GM23338 (cell line): ENCODE measurements around the gene CRACDL.

Experiments used
- CREB1 ChIP-seq: fragments of 250-450 bp; sonication (Bioruptor Pico); IDR thresholded peaks from 2 replicates; pipeline ENCODE4 v1.5.0; 2020; ENCODE audit warnings: low read depth, mild to moderate bottlenecking, moderate library complexity
- CTCF ChIP-seq, 2 experiments: fragments of 200-600 bp in 1 of 2; sonication (generic) in 1 of 2; conservative IDR thresholded peaks; 2 replicates each; pipeline versions ENCODE4 v1.5.1 to v1.6.1; 2016 to 2017; ENCODE audit warnings: antibody characterized with exemption in 2 of 2, low read depth in 2 of 2, mild to moderate bottlenecking in 2 of 2, moderate library complexity in 1 of 2
- ETS1 ChIP-seq: IDR thresholded peaks from 2 replicates; pipeline ENCODE4 v1.6.1; 2016; ENCODE audit warnings: antibody characterized with exemption
- EZH2 ChIP-seq: fragments of 200-600 bp; sonication (generic); IDR thresholded peaks from one replicate; pipeline ENCODE4 v1.8.0; 2017; ENCODE audit warnings: antibody characterized with exemption, mild to moderate bottlenecking, low read depth; ENCODE audit not compliant: unreplicated experiment
- EZH2phosphoT487 ChIP-seq: fragments of 200-600 bp; sonication (generic); IDR thresholded peaks from one replicate; pipeline ENCODE4 v1.8.1; 2018; ENCODE audit warnings: antibody characterized with exemption; ENCODE audit not compliant: unreplicated experiment
- JUNB ChIP-seq: IDR thresholded peaks from one replicate; pipeline ENCODE4 v1.6.1; 2016; ENCODE audit warnings: antibody characterized with exemption; ENCODE audit not compliant: unreplicated experiment
- POLR2AphosphoS5 ChIP-seq: IDR thresholded peaks from 2 replicates; pipeline ENCODE4 v1.6.1; 2016; ENCODE audit warnings: antibody characterized with exemption, low read depth
- ZNF114 ChIP-seq: fragments of 250-450 bp; sonication (Bioruptor Pico); IDR thresholded peaks from 2 replicates; pipeline ENCODE4 v1.5.0; 2020; ENCODE audit warnings: mild to moderate bottlenecking, moderate library complexity
- ZNF331 ChIP-seq: fragments of 250-450 bp; sonication (Bioruptor Pico); IDR thresholded peaks from 2 replicates; pipeline ENCODE4 v1.5.0; 2020; ENCODE audit warnings: low read depth, mild to moderate bottlenecking, moderate library complexity
- ZNF462 ChIP-seq: fragments of 250-450 bp; sonication (Bioruptor Pico); IDR thresholded peaks from 2 replicates; pipeline ENCODE4 v1.5.0; 2020; ENCODE audit warnings: mild to moderate bottlenecking, moderate library complexity
- TF ChIP-seq, protein P1 (sequence below): IDR thresholded peaks from one replicate; pipeline ENCODE4 v1.6.1; 2018; ENCODE audit warnings: antibody characterized with exemption; ENCODE audit not compliant: unreplicated experiment

GRCh38 chr2:98828793-98829371 is 107.1 kb downstream of the CRACDL start:
- TF ChIP-seq POLR2AphosphoS5, result no peak
- TF ChIP-seq CREB1 (CRISPR knock-in tag), result no peak
- TF ChIP-seq CTCF (conservative IDR thresholded peaks at IDR 0.05; ENCODE audit: low read depth in 2 of 2), result no peak
- no peak for TF ChIP-seq EZH2
- TF ChIP-seq, protein P1, sequence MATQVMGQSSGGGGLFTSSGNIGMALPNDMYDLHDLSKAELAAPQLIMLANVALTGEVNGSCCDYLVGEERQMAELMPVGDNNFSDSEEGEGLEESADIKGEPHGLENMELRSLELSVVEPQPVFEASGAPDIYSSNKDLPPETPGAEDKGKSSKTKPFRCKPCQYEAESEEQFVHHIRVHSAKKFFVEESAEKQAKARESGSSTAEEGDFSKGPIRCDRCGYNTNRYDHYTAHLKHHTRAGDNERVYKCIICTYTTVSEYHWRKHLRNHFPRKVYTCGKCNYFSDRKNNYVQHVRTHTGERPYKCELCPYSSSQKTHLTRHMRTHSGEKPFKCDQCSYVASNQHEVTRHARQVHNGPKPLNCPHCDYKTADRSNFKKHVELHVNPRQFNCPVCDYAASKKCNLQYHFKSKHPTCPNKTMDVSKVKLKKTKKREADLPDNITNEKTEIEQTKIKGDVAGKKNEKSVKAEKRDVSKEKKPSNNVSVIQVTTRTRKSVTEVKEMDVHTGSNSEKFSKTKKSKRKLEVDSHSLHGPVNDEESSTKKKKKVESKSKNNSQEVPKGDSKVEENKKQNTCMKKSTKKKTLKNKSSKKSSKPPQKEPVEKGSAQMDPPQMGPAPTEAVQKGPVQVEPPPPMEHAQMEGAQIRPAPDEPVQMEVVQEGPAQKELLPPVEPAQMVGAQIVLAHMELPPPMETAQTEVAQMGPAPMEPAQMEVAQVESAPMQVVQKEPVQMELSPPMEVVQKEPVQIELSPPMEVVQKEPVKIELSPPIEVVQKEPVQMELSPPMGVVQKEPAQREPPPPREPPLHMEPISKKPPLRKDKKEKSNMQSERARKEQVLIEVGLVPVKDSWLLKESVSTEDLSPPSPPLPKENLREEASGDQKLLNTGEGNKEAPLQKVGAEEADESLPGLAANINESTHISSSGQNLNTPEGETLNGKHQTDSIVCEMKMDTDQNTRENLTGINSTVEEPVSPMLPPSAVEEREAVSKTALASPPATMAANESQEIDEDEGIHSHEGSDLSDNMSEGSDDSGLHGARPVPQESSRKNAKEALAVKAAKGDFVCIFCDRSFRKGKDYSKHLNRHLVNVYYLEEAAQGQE, result no peak
- no peak for TF ChIP-seq ETS1
- no peak for TF ChIP-seq JUNB
- no peak for TF ChIP-seq EZH2phosphoT487
- no peak for TF ChIP-seq ZNF331
- TF ChIP-seq ZNF462 (CRISPR knock-in tag), result no peak
- no peak for TF ChIP-seq ZNF114 (CRISPR knock-in tag)
